PC-9 (cell line): ENCODE data around the gene IDI2. TPM values are rescaled to one million over a fixed set of nuclear protein-coding genes. Genes with fewer than 3 reads are reported as not detected.
A peak's percentile ranks its signal among the peaks of the same experiment; 100 is the strongest.

Source experiments
- BruUV-seq: library from RNA; stranded (reverse); fragments of 400-500 nt; replicated peaks from 2 replicates; lab custom pipeline; 2021; lab: Mats Ljungman, UMichigan
- CTCF ChIA-PET: fragments of 300-600 bp; sonication (Branson Sonifier 250); formaldehyde crosslinking; loops from one replicate; lab custom pipeline; 2022; ENCODE audit warnings: antibody characterized with exemption; lab: Charles Lee
- POLR2A ChIA-PET: fragments of 300-600 bp; sonication (Branson Sonifier 250); formaldehyde crosslinking; loops from one replicate; lab custom pipeline; 2022; ENCODE audit warnings: antibody characterized with exemption; ENCODE audit not compliant: unreplicated experiment; lab: Charles Lee
- DNase-seq, 2 experiments: peaks; one replicate each; pipeline versions ENCODE4 v3.0.0 to v3.0.0-alpha.2; 2015 to 2022; ENCODE audit warnings: mixed read lengths in 1 of 2
- H2AFZ ChIP-seq: fragments of 200-600 bp; sonication (generic); 2 replicates; pipeline ENCODE4 v1.8.1; 2017; ENCODE audit warnings: antibody characterized with exemption
- H3F3A ChIP-seq: fragments of 200-600 bp; sonication (generic); 2 replicates; pipeline ENCODE4 v1.8.1; 2017; ENCODE audit warnings: antibody characterized with exemption, mild to moderate bottlenecking, low read depth; ENCODE audit not compliant: insufficient read depth
- H3K27ac ChIP-seq: fragments of 200-600 bp; sonication (generic); 2 replicates; pipeline ENCODE4 v1.6.1; 2016; ENCODE audit warnings: mixed run types
- H3K27me3 ChIP-seq: fragments of 200-600 bp; sonication (generic); 2 replicates; pipeline ENCODE4 v1.6.1; 2016; ENCODE audit warnings: low read depth, mixed run types; ENCODE audit not compliant: insufficient read depth
- H3K36me3 ChIP-seq: fragments of 200-600 bp; sonication (generic); 2 replicates; pipeline ENCODE4 v1.6.1; 2016; ENCODE audit warnings: low read depth, mixed run types
- H3K4me1 ChIP-seq: fragments of 200-600 bp; sonication (generic); replicated peaks from 2 replicates; pipeline ENCODE4 v1.6.1; 2016; ENCODE audit warnings: mixed run types; ENCODE audit not compliant: insufficient read depth
- H3K4me2 ChIP-seq: fragments of 200-600 bp; sonication (generic); 2 replicates; pipeline ENCODE4 v1.6.1; 2017; ENCODE audit warnings: mixed run types
- H3K4me3 ChIP-seq: fragments of 200-600 bp; sonication (generic); 2 replicates; pipeline ENCODE4 v1.6.1; 2016; ENCODE audit warnings: mixed run types
- H3K79me2 ChIP-seq: fragments of 200-600 bp; sonication (generic); 2 replicates; pipeline ENCODE4 v1.6.1; 2017; ENCODE audit warnings: low read depth, mixed run types
- H3K9me2 ChIP-seq: fragments of 200-600 bp; sonication (generic); 2 replicates; pipeline ENCODE4 v1.8.1; 2017; ENCODE audit warnings: mild to moderate bottlenecking; ENCODE audit not compliant: insufficient read depth
- H3K9me3 ChIP-seq: fragments of 200-600 bp; sonication (generic); 2 replicates; pipeline ENCODE4 v1.8.1; 2016; ENCODE audit warnings: low read depth; ENCODE audit not compliant: insufficient read depth
- H4K20me1 ChIP-seq: fragments of 200-600 bp; sonication (generic); 2 replicates; pipeline ENCODE4 v1.8.1; 2017; ENCODE audit not compliant: insufficient read depth
- EZH2 ChIP-seq: fragments of 200-600 bp; sonication (generic); IDR thresholded peaks from 2 replicates; pipeline ENCODE4 v1.8.0; 2017; ENCODE audit warnings: antibody characterized with exemption, low read depth
- intact Hi-C: fragments of 100-400 bp; cut with micrococcal nuclease; formaldehyde crosslinking; loops from one replicate; pipeline ENCODE4 v1.10.0; 2022; ENCODE audit not compliant: unreplicated experiment
- total RNA-seq: library from RNA; stranded (reverse); gene quantifications from 2 replicates; pipeline ENCODE4 v1.2.3, GENCODE V29; 2021
- TF ChIP-seq, protein P1 (sequence below): fragments of 200-600 bp; sonication (generic); conservative IDR thresholded peaks from 2 replicates; pipeline ENCODE4 v1.6.1; 2017; ENCODE audit warnings: mixed run types, antibody characterized with exemption, mild to moderate bottlenecking, moderate library complexity

IDI2 gene
- total RNA-seq, 1 experiment from 2014 or later = not detected

DNA sequence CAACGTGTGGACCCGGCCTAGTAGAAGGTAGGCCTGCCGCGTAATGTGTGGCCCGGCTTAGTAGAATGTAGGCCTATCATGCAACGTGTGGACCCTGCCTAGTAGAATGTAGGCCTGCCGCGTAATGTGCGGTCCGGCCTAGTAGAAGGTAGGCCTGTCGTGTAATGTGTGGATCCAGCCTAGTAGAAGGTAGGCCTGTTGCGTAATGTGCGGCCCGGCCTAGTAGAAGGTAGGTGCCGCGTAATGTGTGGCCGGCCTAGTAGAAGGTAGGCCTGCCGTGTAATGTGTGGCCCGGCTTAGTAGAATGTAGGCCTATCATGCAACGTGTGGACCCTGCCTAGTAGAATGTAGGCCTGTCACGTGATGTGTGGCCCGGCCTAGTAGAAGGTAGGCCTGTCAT lies 49.3 kb downstream of the IDI2 start:
- no peaks in the 10 kb centered on the region for H4K20me1 ChIP-seq
- H3F3A ChIP-seq = no peaks in the 10 kb centered on the region
- H3K9me2 ChIP-seq = no peaks in the 10 kb centered on the region
- H3K36me3 ChIP-seq = no peaks in the 10 kb centered on the region
- H3K4me3 ChIP-seq = no peak overlapping the region
- no peaks in the 10 kb centered on the region for H3K4me1 ChIP-seq
- H3K9me3 ChIP-seq = peaks cover 22% of the 10 kb centered on the region
- no peaks in the 10 kb centered on the region for H3K79me2 ChIP-seq
- BruUV-seq = no TSS peak
- CTCF ChIA-PET = no interaction called here
- POLR2A ChIA-PET = no interaction called here
- no peak overlapping the region for H3K4me2 ChIP-seq
- DNase-seq = no peak
- intact Hi-C loops = no loop called here
- TF ChIP-seq, protein P1, sequence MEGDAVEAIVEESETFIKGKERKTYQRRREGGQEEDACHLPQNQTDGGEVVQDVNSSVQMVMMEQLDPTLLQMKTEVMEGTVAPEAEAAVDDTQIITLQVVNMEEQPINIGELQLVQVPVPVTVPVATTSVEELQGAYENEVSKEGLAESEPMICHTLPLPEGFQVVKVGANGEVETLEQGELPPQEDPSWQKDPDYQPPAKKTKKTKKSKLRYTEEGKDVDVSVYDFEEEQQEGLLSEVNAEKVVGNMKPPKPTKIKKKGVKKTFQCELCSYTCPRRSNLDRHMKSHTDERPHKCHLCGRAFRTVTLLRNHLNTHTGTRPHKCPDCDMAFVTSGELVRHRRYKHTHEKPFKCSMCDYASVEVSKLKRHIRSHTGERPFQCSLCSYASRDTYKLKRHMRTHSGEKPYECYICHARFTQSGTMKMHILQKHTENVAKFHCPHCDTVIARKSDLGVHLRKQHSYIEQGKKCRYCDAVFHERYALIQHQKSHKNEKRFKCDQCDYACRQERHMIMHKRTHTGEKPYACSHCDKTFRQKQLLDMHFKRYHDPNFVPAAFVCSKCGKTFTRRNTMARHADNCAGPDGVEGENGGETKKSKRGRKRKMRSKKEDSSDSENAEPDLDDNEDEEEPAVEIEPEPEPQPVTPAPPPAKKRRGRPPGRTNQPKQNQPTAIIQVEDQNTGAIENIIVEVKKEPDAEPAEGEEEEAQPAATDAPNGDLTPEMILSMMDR = no peak
- H3K27me3 ChIP-seq = no peaks in the 10 kb centered on the region
- no peak overlapping the region for H3K27ac ChIP-seq
- H2AFZ ChIP-seq = no peak overlapping the region

DNA sequence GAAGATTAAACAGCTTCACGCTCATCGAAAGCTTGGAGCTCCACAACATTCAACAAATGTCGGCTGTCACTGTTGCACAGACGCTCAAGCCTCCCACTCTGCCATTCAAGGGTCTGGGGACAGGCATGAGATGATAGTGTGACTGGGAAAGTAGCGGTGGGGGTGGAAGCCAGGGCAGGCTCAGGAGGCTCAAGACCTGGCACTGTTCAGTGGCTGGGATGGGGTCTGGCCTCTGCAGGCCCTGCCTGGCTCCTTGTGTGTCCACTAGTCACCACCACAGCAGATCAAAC lies 50.9 kb downstream of the IDI2 start:
- no peak overlapping the region for H2AFZ ChIP-seq
- H3K4me3 ChIP-seq = no peak overlapping the region
- no TSS peak for BruUV-seq
- H3F3A ChIP-seq = no peaks in the 10 kb centered on the region
- intact Hi-C loops = no loop called here
- H3K27ac ChIP-seq = no peak overlapping the region
- H3K36me3 ChIP-seq = no peaks in the 10 kb centered on the region
- H3K9me2 ChIP-seq = no peaks in the 10 kb centered on the region
- H4K20me1 ChIP-seq = no peaks in the 10 kb centered on the region
- H3K79me2 ChIP-seq = no peaks in the 10 kb centered on the region
- no peak overlapping the region for H3K4me2 ChIP-seq
- POLR2A ChIA-PET = no interaction called here
- CTCF ChIA-PET = no interaction called here
- peaks cover 13% of the 10 kb centered on the region; the same call in 1 of the 2 replicates for H3K9me3 ChIP-seq
- DNase-seq = no peak
- no peaks in the 10 kb centered on the region for H3K27me3 ChIP-seq
- peaks cover 11% of the 10 kb centered on the region; the same call in 1 of the 2 replicates for H3K4me1 ChIP-seq
- no peak for TF ChIP-seq EZH2
- TF ChIP-seq, protein P1 = no peak

DNA sequence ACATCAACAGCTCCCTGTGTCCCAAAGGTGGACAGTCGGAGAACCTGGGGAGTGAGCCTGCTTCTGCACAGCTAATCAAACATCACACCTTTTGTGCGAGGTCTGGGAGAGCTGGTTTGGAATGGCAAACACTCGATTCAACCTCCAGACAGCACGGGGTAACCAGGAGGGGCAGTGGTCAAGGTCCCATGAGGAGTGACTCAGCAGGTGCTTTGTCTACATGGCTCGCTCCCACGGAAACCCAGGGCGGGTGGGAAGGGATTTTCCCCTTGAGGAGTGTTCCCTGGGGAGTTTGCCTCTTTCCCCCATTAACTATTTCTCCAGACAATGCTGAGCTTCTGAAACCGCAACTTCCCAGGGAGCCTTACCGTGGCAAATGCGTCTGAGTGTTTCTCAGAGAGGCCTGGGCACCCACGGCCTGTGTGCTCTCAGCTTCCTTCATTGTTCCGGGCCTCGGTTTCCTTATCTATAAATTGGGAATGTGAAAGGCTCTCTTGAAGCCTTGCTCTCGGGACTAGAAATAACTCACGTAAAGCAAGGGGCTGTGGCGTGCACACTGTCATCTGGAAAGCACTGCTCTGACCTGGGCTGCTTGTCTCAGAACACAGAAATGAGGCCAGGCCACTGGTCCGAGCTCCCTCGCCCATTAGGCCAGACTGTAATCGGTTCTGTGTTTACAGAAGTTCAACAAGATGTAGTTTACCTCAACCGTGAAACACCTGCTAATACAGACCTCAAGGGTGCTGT lies 51.4 kb downstream of the IDI2 start:
- Histone ChIP-seq H3K4me1 (peaks cover 11% of the 10 kb centered on the region; the same call in 1 of the 2 replicates), H3K4me2 (no peak overlapping the region), H3K27me3 (no peaks in the 10 kb centered on the region), H4K20me1 (no peaks in the 10 kb centered on the region), H3K9me2 (no peaks in the 10 kb centered on the region), H3K79me2 (no peaks in the 10 kb centered on the region), H3F3A (no peaks in the 10 kb centered on the region), H3K4me3 (no peak overlapping the region), H3K9me3 (peaks cover 9% of the 10 kb centered on the region; the same call in 1 of the 2 replicates), H3K36me3 (no peaks in the 10 kb centered on the region), H3K27ac (no peak overlapping the region), H2AFZ (no peak overlapping the region)
- intact Hi-C loops = no loop called here
- CTCF ChIA-PET = no interaction called here
- no TSS peak for BruUV-seq
- POLR2A ChIA-PET = no interaction called here
- peak in 1 of 2 experiments; percentile 11 for DNase-seq
- TF ChIP-seq EZH2 = no peak
- TF ChIP-seq, protein P1 = no peak
